ENCODE results near the gene TMEM178B. TPM values are rescaled to one million over a fixed set of nuclear protein-coding genes. Genes with fewer than 3 reads are reported as not detected.

TMEM178B gene
- total and polyA plus RNA-seq, 9 of the 15 experiments (the other 6 are each of a cell fraction or from before 2014, with no cell fraction given) = under 0.01 to 0.03 (median 0.01) TPM; not detected in 5

DNA sequence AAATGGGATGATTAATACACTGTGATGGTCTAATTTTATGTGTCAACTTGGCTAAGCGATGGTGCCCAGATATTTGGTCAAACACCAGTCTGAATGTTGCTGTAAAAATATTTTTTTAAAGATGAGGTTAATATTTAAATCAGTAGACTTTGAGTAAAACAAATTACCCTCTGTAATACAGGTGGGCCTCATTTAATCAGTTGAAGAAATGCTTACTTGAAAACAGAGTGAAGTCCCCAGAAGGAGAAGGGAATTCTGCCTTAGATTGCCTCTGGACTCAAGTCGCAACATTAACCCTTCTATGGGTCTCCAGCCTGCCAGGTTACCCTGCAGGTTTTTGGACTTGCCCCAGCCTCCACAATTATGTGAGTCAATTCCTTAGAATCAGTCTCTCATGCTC lies 427.6 kb downstream of the TMEM178B start:
- Histone ChIP-seq H2AFZ (ENCODE audit: low read depth, low read length) (no peak overlapping the region), H3K4me1 (replicated peaks in 1 of 2; ENCODE audit: control insufficient read depth in 2 of 2, insufficient read depth in 2 of 2, low read length in 2 of 2) (no peaks in the 10 kb centered on the region), H3K9me3 (replicated peaks; ENCODE audit: control insufficient read depth, insufficient read depth, low read depth, low read length) (no peaks in the 10 kb centered on the region), H3K9ac (ENCODE audit: insufficient read depth in 1 of 2, low read depth in 2 of 2, low read length in 2 of 2) (no peak overlapping the region), H3K27me3 (ENCODE audit: control insufficient read depth in 2 of 2, insufficient read depth in 2 of 2, low read length in 2 of 2) (peaks cover 15 to 17% of the 10 kb centered on the region in 2 experiments; a peak in 3 of 5 replicates), H3K79me2 (ENCODE audit: control insufficient read depth, insufficient read depth, low read length) (no peaks in the 10 kb centered on the region), H4K20me1 (replicated peaks; ENCODE audit: control insufficient read depth, insufficient read depth, low read length) (no peaks in the 10 kb centered on the region), H3K9me1 (ENCODE audit: control insufficient read depth, insufficient read depth, low read length) (peaks cover 4% of the 10 kb centered on the region), H3K36me3 (ENCODE audit: control insufficient read depth, insufficient read depth, low read length) (no peaks in the 10 kb centered on the region), H3K27ac (ENCODE audit: extremely low read depth, low read depth, low read length) (no peak overlapping the region), H3K4me3 (no peak overlapping the region), H3K4me2 (ENCODE audit: insufficient read depth, low read length) (no peak overlapping the region)
- POLR2A ChIA-PET = interaction anchor here (1.6 kb wide), 1 partner anchor 24 kb away, joined by 4 read pairs; no protein-coding TSS in a partner anchor
- in situ Hi-C loops (cut with MboI) = no loop called here
- no peak for FAIRE-seq
- intact Hi-C loops (cut with micrococcal nuclease) = no loop called here
- 0% methylated on average over 2 of the region's 2 CpGs for WGBS (ENCODE audit: insufficient coverage, low coverage, missing lambda C conversion rate)
- DNase-seq (ENCODE audit: extremely low read depth in 1 of 4, low spot score in 3 of 4) = no peak
- CTCF ChIA-PET (ENCODE audit: low intra/inter-chr PET ratio) = no interaction called here
- no peak for ATAC-seq
- peak; percentile 25 for TF ChIP-seq RBM25 (IDR thresholded peaks at IDR 0.05; ENCODE audit: low read depth, low read length, severe bottlenecking)
- peak; percentile 96 for TF ChIP-seq ZNF134 (CRISPR knock-in tag; conservative IDR thresholded peaks at IDR 0.05)
- TF ChIP-seq, protein P1, sequence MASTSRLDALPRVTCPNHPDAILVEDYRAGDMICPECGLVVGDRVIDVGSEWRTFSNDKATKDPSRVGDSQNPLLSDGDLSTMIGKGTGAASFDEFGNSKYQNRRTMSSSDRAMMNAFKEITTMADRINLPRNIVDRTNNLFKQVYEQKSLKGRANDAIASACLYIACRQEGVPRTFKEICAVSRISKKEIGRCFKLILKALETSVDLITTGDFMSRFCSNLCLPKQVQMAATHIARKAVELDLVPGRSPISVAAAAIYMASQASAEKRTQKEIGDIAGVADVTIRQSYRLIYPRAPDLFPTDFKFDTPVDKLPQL (IDR thresholded peaks at IDR 0.05; ENCODE audit: extremely low read depth, insufficient read length) = no peak
- BruUV-seq (replicated peaks) = no TSS peak

DNA sequence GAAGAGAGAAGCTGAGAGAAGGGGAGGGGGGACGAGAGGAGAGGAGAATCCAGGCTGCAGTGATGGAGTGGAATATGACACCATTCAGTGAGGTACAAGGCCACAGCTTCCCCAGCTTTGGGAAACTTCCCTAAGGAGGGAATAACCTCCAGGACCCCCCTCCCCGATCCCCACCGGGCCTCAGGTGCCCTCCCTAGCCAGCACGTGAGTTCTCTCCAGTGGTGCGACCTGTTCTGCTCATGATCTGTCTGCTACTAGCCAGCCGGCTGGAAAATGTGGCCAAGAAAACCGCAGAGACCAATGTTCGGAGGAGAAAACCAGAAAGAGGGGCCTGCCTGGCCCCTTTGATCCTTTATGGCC lies 437.4 kb downstream of the TMEM178B start:
- intact Hi-C loops (cut with micrococcal nuclease) (no loop called here), in situ Hi-C loops (cut with MboI) (no loop called here)
- H3K36me3 ChIP-seq (ENCODE audit: control insufficient read depth, insufficient read depth, low read length) = no peaks in the 10 kb centered on the region
- H3K9me1 ChIP-seq (ENCODE audit: control insufficient read depth, insufficient read depth, low read length) = no peaks in the 10 kb centered on the region
- WGBS (ENCODE audit: insufficient coverage, low coverage, missing lambda C conversion rate) = 3% methylated on average over 7 of the region's 8 CpGs
- H3K27me3 ChIP-seq (ENCODE audit: control insufficient read depth in 2 of 2, insufficient read depth in 2 of 2, low read length in 2 of 2) = peaks cover 32 to 41% of the 10 kb centered on the region in 2 experiments
- no peaks in the 10 kb centered on the region for H3K79me2 ChIP-seq (ENCODE audit: control insufficient read depth, insufficient read depth, low read length)
- FAIRE-seq = no peak
- no TSS peak for BruUV-seq (replicated peaks)
- H3K4me2 ChIP-seq (ENCODE audit: insufficient read depth, low read length) = no peak overlapping the region; the same call in 1 of the 2 replicates
- no peak for DNase-seq (ENCODE audit: extremely low read depth in 1 of 4, low spot score in 3 of 4)
- ChIA-PET POLR2A (interaction anchor here (1.2 kb wide), 1 partner anchor 15 kb away, joined by 3 read pairs; no protein-coding TSS in a partner anchor), CTCF (ENCODE audit: low intra/inter-chr PET ratio) (no interaction called here)
- H3K4me1 ChIP-seq (replicated peaks in 1 of 2; ENCODE audit: control insufficient read depth in 2 of 2, insufficient read depth in 2 of 2, low read length in 2 of 2) = peaks cover 0 to 7% of the 10 kb centered on the region in 2 experiments; a peak in 1 of 5 replicates
- TF ChIP-seq RBM22 (IDR thresholded peaks at IDR 0.05; ENCODE audit: low read depth, low read length, poor library complexity, severe bottlenecking) = no peak
- no peak for TF ChIP-seq SETDB1 (IDR thresholded peaks at IDR 0.05; ENCODE audit: low read length)
- TF ChIP-seq TAF15 (IDR thresholded peaks at IDR 0.05; ENCODE audit: low read depth, low read length) = no peak
- TF ChIP-seq, protein P2, sequence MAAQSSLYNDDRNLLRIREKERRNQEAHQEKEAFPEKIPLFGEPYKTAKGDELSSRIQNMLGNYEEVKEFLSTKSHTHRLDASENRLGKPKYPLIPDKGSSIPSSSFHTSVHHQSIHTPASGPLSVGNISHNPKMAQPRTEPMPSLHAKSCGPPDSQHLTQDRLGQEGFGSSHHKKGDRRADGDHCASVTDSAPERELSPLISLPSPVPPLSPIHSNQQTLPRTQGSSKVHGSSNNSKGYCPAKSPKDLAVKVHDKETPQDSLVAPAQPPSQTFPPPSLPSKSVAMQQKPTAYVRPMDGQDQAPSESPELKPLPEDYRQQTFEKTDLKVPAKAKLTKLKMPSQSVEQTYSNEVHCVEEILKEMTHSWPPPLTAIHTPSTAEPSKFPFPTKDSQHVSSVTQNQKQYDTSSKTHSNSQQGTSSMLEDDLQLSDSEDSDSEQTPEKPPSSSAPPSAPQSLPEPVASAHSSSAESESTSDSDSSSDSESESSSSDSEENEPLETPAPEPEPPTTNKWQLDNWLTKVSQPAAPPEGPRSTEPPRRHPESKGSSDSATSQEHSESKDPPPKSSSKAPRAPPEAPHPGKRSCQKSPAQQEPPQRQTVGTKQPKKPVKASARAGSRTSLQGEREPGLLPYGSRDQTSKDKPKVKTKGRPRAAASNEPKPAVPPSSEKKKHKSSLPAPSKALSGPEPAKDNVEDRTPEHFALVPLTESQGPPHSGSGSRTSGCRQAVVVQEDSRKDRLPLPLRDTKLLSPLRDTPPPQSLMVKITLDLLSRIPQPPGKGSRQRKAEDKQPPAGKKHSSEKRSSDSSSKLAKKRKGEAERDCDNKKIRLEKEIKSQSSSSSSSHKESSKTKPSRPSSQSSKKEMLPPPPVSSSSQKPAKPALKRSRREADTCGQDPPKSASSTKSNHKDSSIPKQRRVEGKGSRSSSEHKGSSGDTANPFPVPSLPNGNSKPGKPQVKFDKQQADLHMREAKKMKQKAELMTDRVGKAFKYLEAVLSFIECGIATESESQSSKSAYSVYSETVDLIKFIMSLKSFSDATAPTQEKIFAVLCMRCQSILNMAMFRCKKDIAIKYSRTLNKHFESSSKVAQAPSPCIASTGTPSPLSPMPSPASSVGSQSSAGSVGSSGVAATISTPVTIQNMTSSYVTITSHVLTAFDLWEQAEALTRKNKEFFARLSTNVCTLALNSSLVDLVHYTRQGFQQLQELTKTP (IDR thresholded peaks at IDR 0.05; ENCODE audit: low read depth in 1 of 2, partially characterized antibody in 2 of 2) = no peak
- no peak for TF ChIP-seq ZNF780A (CRISPR knock-in tag; IDR thresholded peaks at IDR 0.05)
- no peak for TF ChIP-seq RAD51 (IDR thresholded peaks at IDR 0.05; ENCODE audit: borderline replicate concordance, low read depth)
- TF ChIP-seq MEIS2 (IDR thresholded peaks at IDR 0.05; ENCODE audit: partially characterized antibody) = no peak
- H4K20me1 ChIP-seq (replicated peaks; ENCODE audit: control insufficient read depth, insufficient read depth, low read length) = no peaks in the 10 kb centered on the region
- no peak for ATAC-seq
- H2AFZ ChIP-seq (ENCODE audit: low read depth, low read length) = no peak overlapping the region
- no peak overlapping the region for H3K27ac ChIP-seq (ENCODE audit: extremely low read depth, low read depth, low read length)
- H3K9me3 ChIP-seq (replicated peaks; ENCODE audit: control insufficient read depth, insufficient read depth, low read depth, low read length) = no peaks in the 10 kb centered on the region
- no peak overlapping the region for H3K4me3 ChIP-seq
- no peak overlapping the region for H3K9ac ChIP-seq (ENCODE audit: insufficient read depth in 1 of 2, low read depth in 2 of 2, low read length in 2 of 2)
